Activated CD4-positive, alpha-beta memory T cell treated with anti-CD3 and anti-CD28 coated beads for 36 hours (primary cell): ENCODE measurements around the gene ASPSCR1. TPM values are rescaled to one million over a fixed set of nuclear protein-coding genes. Genes with fewer than 3 reads are reported as not detected.

Source experiments
- CTCF ChIA-PET: fragments of 350-600 bp; sonication (Branson Sonifier 250); formaldehyde crosslinking; loops from one replicate; lab custom pipeline; 2021; ENCODE audit warnings: antibody characterized with exemption, inconsistent platforms; lab: Charles Lee
- POLR2A ChIA-PET: fragments of 350-600 bp; sonication (Branson Sonifier 250); formaldehyde crosslinking; loops from one replicate; lab custom pipeline; 2021; ENCODE audit warnings: antibody characterized with exemption; lab: Charles Lee
- DNase-seq: peaks from one replicate; pipeline ENCODE4 v3.0.0-alpha.2; 2020
- H3K27ac Mint-ChIP-seq: one replicate; pipeline ENCODE4 v1.8.0; 2021; ENCODE audit warnings: mixed read lengths
- H3K27me3 Mint-ChIP-seq: one replicate; pipeline ENCODE4 v1.8.0; 2021; ENCODE audit warnings: mixed read lengths
- H3K36me3 Mint-ChIP-seq: one replicate; pipeline ENCODE4 v1.8.0; 2021; ENCODE audit warnings: mixed read lengths
- H3K4me1 Mint-ChIP-seq: one replicate; pipeline ENCODE4 v1.8.0; 2021; ENCODE audit warnings: low read depth, mixed read lengths
- H3K4me3 Mint-ChIP-seq: one replicate; pipeline ENCODE4 v1.8.0; 2021; ENCODE audit warnings: mild to moderate bottlenecking, mixed read lengths
- H3K9me3 Mint-ChIP-seq: one replicate; pipeline ENCODE4 v1.8.0; 2021; ENCODE audit warnings: mixed read lengths
- intact Hi-C: fragments of 100-400 bp; cut with micrococcal nuclease; formaldehyde crosslinking; loops from one replicate; pipeline ENCODE4 v1.15.1; 2023
- total RNA-seq, 2 experiments: library from RNA; stranded (reverse); gene quantifications; one replicate each; pipeline ENCODE4 v1.2.3, GENCODE V29; 2021

ASPSCR1 gene
- total RNA-seq, 2 experiments from 2014 or later, result 25.4 to 27.1 TPM

GRCh38 chr17:82054351-82055022 is 77.1 kb downstream of the ASPSCR1 start:
- ChIA-PET CTCF (interaction anchor here (0.6 to 1.3 kb wide), 3 partner anchors 17 to 95 kb away, joined by 3 to 4 read pairs (median 4); partner anchors contain the start of gene DCXR), POLR2A (no interaction called here)
- H3K4me3 Mint-ChIP-seq, result no peak overlapping the region
- H3K27me3 Mint-ChIP-seq, result no peaks in the 10 kb centered on the region
- peaks cover 21% of the 10 kb centered on the region for H3K4me1 Mint-ChIP-seq
- DNase-seq, result no peak
- intact Hi-C loops, result no loop called here
- no peak overlapping the region for H3K27ac Mint-ChIP-seq
- H3K36me3 Mint-ChIP-seq, result peaks cover 8% of the 10 kb centered on the region
- H3K9me3 Mint-ChIP-seq, result no peaks in the 10 kb centered on the region

- H3K27ac Mint-ChIP-seq, result no peak overlapping the region
- H3K4me3 Mint-ChIP-seq, result no peak overlapping the region
- H3K27me3 Mint-ChIP-seq, result no peaks in the 10 kb centered on the region
- CTCF ChIA-PET, result interaction anchor here (0.6 to 1.3 kb wide), 2 partner anchors 18 to 96 kb away, joined by 3 to 4 read pairs; partner anchors contain the start of gene DCXR
- peaks cover 8% of the 10 kb centered on the region for H3K36me3 Mint-ChIP-seq
- H3K4me1 Mint-ChIP-seq, result peaks cover 17% of the 10 kb centered on the region
- no peaks in the 10 kb centered on the region for H3K9me3 Mint-ChIP-seq
- intact Hi-C loops, result no loop called here
- POLR2A ChIA-PET, result no interaction called here
- no peak for DNase-seq
These were observed 77.9 kb downstream of the ASPSCR1 start for GRCh38 chr17:82055023-82055964.

- DNase-seq, result no peak
- Mint-ChIP-seq H3K4me1 (peaks cover 11% of the 10 kb centered on the region), H3K36me3 (peaks cover 6% of the 10 kb centered on the region), H3K4me3 (no peak overlapping the region), H3K27ac (no peak overlapping the region), H3K9me3 (no peaks in the 10 kb centered on the region), H3K27me3 (no peaks in the 10 kb centered on the region)
- ChIA-PET CTCF (no interaction called here), POLR2A (interaction anchor here (1.0 kb wide), 1 partner anchor 10 kb away, joined by 4 read pairs; no protein-coding TSS in a partner anchor)
- intact Hi-C loops, result no loop called here
These were observed 78.7 kb downstream of the ASPSCR1 start for GRCh38 chr17:82055965-82056728.

GRCh38 chr17:82056729-82057621 is 79.5 kb downstream of the ASPSCR1 start:
- intact Hi-C loops, result no loop called here
- Mint-ChIP-seq H3K4me1 (peaks cover 11% of the 10 kb centered on the region), H3K27ac (no peak overlapping the region), H3K4me3 (no peak overlapping the region), H3K36me3 (peaks cover 6% of the 10 kb centered on the region), H3K27me3 (no peaks in the 10 kb centered on the region), H3K9me3 (no peaks in the 10 kb centered on the region)
- ChIA-PET POLR2A (interaction anchor here (0.6 to 1.0 kb wide), 2 partner anchors 8 to 9 kb away, joined by 3 to 4 read pairs; partner anchors contain the start of gene DUS1L), CTCF (no interaction called here)
- no peak for DNase-seq

GRCh38 chr17:82058230-82058854 is 80.9 kb downstream of the ASPSCR1 start:
- ChIA-PET POLR2A (no interaction called here), CTCF (no interaction called here)
- intact Hi-C loops, result no loop called here
- no peak overlapping the region for H3K4me3 Mint-ChIP-seq
- peaks cover 8% of the 10 kb centered on the region for H3K36me3 Mint-ChIP-seq
- DNase-seq, result no peak
- H3K27ac Mint-ChIP-seq, result no peak overlapping the region
- H3K9me3 Mint-ChIP-seq, result no peaks in the 10 kb centered on the region
- H3K27me3 Mint-ChIP-seq, result no peaks in the 10 kb centered on the region
- peaks cover 5% of the 10 kb centered on the region for H3K4me1 Mint-ChIP-seq

GRCh38 chr17:82058855-82059249 is 81.4 kb downstream of the ASPSCR1 start:
- no peak for DNase-seq
- Mint-ChIP-seq H3K36me3 (peaks cover 8% of the 10 kb centered on the region), H3K27me3 (no peaks in the 10 kb centered on the region), H3K9me3 (no peaks in the 10 kb centered on the region), H3K4me3 (no peak overlapping the region), H3K27ac (no peak overlapping the region), H3K4me1 (no peaks in the 10 kb centered on the region)
- ChIA-PET CTCF (no interaction called here), POLR2A (interaction anchor here (1.4 kb wide), 1 partner anchor 19 kb away, joined by 6 read pairs; no protein-coding TSS in a partner anchor)
- intact Hi-C loops, result no loop called here

GRCh38 chr17:82059272-82060000 is 82.0 kb downstream of the ASPSCR1 start:
- H3K27ac Mint-ChIP-seq, result no peak overlapping the region

GRCh38 chr17:82060001-82060380 is 82.6 kb downstream of the ASPSCR1 start:
- peaks cover 8% of the 10 kb centered on the region for H3K36me3 Mint-ChIP-seq
- POLR2A ChIA-PET, result interaction anchor here (1.4 kb wide), 1 partner anchor 18 kb away, joined by 6 read pairs; no protein-coding TSS in a partner anchor
- H3K9me3 Mint-ChIP-seq, result no peaks in the 10 kb centered on the region
- no peak overlapping the region for H3K4me3 Mint-ChIP-seq
- no peak overlapping the region for H3K27ac Mint-ChIP-seq
- intact Hi-C loops, result loop anchor here (10.0 kb wide), 1 partner anchor 95 kb away; no protein-coding TSS in a partner anchor
- no peak for DNase-seq
- no peaks in the 10 kb centered on the region for H3K27me3 Mint-ChIP-seq
- CTCF ChIA-PET, result interaction anchor here (1.0 kb wide), 1 partner anchor 94 kb away, joined by 3 read pairs; no protein-coding TSS in a partner anchor
- peaks cover 5% of the 10 kb centered on the region for H3K4me1 Mint-ChIP-seq

More at GRCh38 chr17:82059272-82060000, 82.0 kb downstream of the ASPSCR1 start:
- ChIA-PET POLR2A (interaction anchor here (1.4 kb wide), 1 partner anchor 18 kb away, joined by 6 read pairs; no protein-coding TSS in a partner anchor), CTCF (interaction anchor here (1.0 kb wide), 1 partner anchor 95 kb away, joined by 3 read pairs; no protein-coding TSS in a partner anchor)
- H3K27me3 Mint-ChIP-seq, result no peaks in the 10 kb centered on the region
- peaks cover 8% of the 10 kb centered on the region for H3K36me3 Mint-ChIP-seq
- H3K4me1 Mint-ChIP-seq, result peaks cover 5% of the 10 kb centered on the region
- H3K9me3 Mint-ChIP-seq, result no peaks in the 10 kb centered on the region
- no peak for DNase-seq
- intact Hi-C loops, result no loop called here
- H3K4me3 Mint-ChIP-seq, result no peak overlapping the region

- ChIA-PET CTCF (interaction anchor here (1.0 kb wide), 1 partner anchor 93 kb away, joined by 3 read pairs; no protein-coding TSS in a partner anchor), POLR2A (interaction anchor here (1.4 kb wide), 1 partner anchor 17 kb away, joined by 6 read pairs; no protein-coding TSS in a partner anchor)
- Mint-ChIP-seq H3K4me1 (peaks cover 5% of the 10 kb centered on the region), H3K36me3 (peaks cover 8% of the 10 kb centered on the region), H3K4me3 (no peak overlapping the region), H3K27ac (no peak overlapping the region), H3K9me3 (no peaks in the 10 kb centered on the region), H3K27me3 (no peaks in the 10 kb centered on the region)
- DNase-seq, result no peak
- intact Hi-C loops, result loop anchor here (10.0 kb wide), 1 partner anchor 94 kb away; no protein-coding TSS in a partner anchor
These were observed 83.2 kb downstream of the ASPSCR1 start for GRCh38 chr17:82060614-82061013.
